ENCODE data around the gene PEPD.
"Not testable (repeated sequence)": the region's sequence is repeated elsewhere in the genome, so short reads cannot be mapped to it uniquely, and the experiment has no call there.

Gene PEPD

DNA sequence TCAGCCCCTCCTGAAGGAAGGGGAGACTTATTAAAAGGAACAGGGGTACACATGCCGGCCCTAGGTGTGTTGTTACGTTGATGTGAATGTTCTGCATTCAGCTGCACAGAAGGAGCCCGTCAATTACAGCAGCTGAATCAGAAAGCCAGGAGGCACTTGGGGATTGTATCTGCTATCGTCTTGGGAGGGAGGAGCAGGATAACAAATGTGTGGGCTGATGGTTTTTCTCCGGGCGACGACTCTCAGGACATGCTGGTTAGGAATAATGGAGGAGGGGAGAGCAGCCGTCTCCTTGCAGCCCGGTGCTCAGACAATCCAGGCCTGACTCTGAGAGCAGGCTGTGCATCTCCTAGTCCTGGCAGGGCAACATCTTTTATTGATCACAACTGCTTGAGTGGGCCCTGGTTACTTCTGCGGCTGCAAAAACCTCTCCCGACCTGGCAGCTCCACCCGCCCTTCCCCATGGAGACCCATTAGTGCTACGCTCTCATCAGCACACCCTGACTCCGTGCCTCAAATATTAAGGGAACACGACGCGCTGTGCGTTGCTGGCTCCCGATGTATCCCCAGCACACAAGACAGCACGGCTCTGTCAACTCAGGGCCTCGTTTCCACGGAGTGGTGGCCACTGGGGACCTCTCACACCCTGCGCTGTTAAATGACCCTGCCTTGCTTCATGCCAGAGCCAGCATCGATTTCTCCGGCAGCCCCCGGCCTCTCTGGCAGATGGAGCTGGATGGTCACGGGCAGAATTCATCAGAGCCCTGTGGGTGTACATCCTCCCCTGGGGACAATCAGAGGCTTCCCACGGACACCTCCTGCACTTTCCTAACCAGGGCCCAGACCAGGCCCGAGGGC, 25.3 kb downstream of the PEPD start:
- no peak for DNase-seq

GRCh38 chr19:33493401-33494275, 28.0 kb downstream of the PEPD start:
- DNase-seq, result no peak

DNA sequence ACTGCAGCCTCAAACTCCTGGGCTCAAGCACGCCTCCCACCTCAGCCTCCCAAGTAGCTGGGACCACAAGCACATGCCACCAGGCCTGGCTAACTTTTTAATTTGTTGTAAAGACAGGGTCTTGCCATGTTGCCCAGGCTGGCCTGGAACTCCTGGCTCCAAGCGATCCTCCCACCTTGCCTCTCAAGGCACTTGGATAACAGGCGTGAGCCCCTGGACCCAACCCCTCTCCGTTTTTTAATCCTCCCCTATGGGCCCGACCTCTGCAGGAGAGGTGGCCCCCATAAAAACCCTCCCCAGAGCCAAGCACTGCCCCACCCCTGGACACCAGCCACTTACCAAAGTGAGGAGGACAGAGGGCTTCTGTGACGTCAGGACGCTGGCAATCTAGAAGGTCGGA, 28.6 kb downstream of the PEPD start:
- no peak for DNase-seq

DNA sequence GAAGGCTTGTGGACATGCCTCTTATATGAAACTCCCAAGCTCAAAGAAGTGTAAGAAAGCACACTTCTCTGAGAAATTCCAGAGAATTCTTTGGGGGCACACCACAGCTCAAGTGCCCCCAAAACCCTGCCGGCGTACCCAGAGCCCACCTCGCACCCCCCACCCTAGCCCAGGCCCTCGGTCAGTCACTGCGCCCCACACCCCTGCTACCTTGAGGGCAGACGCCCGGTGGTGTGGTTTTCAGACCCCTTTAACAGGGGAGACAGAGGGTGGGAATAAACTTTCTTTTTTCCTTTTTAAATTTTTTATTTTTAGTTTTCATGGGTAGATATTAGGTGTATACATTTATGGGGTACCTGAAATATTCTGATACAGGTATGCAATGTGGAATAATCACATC, 29.5 kb downstream of the PEPD start:
- no peak for DNase-seq

DNA sequence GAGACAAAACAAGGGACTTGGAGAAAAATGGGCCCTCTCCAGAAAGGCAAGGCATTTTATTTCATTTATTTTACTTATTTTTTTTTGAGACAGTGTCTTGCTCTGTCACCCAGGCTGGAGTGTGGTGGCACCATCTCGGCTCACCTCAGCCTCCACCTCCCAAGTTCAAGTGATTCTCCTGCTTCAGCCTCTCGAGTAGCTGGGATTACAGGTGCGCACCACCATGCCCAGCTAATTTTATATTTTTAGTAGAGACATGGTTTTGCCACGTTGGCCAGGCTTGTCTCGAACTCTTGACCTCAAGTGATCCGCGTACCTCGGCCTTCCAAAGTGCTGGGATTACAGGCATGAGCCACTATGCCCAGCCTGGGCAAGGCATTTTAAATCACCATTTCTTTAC, 31.0 kb downstream of the PEPD start:
- DNase-seq, result not testable (repeated sequence)

DNA sequence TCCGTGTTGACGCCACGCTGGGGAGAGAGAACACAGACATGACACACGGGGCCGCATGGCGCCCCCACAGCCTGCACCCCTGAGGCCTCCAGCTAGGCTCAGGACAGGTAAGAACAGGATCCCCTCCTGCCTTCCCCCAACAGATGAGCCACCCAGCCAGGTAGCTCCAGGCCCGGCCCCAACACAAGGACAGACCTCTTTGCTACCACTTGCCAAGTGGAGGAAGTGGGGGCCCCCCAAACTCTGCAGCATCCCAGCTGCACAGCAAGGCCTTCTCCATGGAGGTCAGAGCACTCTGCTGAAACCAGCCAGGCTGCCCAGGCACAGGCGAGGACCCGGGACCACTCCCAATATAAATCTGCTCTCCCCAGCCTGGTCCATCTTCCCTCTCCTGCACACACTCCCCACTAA, 31.5 kb downstream of the PEPD start:
- no peak for DNase-seq

GRCh38 chr19:33488826-33489225, 32.8 kb downstream of the PEPD start:
- DNase-seq, result no peak

DNA sequence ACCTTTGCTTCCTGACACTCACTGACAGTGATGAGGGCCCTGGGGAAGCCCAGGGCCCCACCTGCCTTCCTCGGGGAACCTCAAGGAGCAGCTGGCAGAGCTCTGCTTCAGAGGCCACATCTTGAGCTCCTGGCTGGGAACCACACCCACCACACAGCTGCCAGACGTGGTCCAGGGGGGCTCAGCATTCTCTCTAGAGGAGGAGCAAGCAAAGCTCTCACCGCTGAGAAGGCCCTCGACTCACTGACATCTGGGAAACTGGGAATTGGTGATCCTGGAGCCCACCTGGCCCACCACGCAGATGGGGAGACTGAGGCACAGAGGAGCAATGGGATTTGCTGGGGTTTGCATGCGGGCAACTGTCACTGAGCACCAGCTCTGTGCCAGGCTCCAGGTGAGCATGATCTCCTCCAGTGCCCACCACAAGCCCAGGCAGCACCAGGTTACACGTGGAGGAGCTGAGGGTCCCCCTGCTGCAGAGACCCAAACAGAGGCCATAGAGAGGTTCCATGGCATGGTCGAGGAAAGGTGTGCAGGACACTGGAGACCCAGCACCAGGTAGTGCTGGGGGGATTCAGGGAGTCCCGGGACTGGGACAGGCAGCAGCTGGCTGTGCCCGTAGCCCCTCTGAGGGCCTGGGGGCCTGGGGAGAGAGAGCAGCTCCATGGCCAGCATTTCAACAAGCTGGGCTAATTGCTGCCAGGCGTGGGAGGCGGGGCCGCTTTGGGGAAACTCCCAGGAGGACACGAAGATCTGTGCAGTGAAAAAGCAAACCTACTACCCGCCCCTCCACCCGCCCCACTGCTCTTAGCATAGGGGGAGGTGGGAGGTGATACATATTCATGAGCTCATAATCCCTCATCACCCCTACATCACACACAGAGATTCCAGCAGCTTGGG, 33.4 kb downstream of the PEPD start:
- no peak for DNase-seq

GRCh38 chr19:33486936-33487811, 34.4 kb downstream of the PEPD start:
- DNase-seq, result no peak

GRCh38 chr19:33486407-33486806, 35.2 kb downstream of the PEPD start:
- no peak for DNase-seq

DNA sequence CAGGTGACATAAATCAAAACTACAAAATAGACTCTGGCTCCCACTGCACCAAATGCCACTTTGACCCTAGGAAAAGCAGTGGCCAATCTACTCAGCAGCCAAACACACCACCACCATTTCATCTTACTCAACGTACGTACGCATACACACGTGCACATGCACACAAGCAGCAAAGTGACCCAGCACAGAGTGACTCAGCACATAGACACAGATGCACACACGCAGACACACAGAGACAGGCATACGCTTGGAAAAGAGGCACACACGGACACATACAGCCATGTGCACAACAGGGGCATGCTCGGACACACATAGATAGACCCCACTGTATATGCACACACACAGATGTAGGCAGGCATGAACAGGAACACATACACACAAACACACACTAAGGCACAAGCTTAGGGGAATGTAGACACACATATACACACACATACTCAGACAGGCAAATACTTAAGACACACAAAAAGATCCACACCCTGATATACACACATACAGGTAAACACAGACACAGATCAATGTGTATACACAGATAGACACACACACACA, 37.3 kb downstream of the PEPD start:
- no peak for DNase-seq

- DNase-seq, result no peak
Observed at GRCh38 chr19:33482476-33482875, 39.1 kb downstream of the PEPD start.

DNA sequence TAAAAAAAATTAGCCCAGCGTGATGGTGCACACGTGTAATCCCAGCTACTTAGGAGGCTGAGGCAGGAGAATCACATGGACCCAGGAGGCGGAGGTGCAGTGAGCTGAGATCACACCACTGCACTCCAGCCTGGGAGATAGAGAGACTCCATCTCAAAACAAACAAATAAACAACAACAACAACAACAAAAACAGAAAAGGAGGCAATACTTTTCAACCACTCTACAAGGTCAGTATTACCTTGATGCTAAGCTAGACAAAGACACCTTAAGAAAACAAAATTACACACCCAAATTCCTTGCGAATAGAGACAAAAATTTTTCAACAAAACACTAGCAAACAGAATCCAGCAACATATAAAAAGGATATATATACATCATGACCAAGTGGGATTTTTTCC, 39.7 kb downstream of the PEPD start:
- no peak for DNase-seq

GRCh38 chr19:33479570-33479969, 42.0 kb downstream of the PEPD start:
- DNase-seq, result not testable (repeated sequence)

DNA sequence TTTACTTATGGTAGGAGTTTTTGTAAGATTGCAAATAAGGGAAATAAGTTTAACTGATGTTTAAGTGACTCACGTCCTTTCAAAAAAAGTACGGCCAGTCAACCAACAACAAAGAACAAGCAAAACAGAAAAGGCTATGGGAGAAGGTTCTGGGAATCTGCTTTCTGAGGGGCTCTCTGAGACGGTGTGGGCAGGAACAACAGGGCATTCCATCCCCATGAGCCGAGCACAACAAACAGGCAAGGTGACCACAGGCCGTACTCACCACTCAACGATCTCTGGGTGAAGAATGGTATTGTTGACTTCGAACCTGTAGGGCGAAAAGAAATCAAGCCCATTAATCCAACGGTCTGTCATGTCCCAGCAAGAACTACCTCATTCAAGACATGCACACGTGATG, 43.8 kb downstream of the PEPD start:
- no peak for DNase-seq

DNA sequence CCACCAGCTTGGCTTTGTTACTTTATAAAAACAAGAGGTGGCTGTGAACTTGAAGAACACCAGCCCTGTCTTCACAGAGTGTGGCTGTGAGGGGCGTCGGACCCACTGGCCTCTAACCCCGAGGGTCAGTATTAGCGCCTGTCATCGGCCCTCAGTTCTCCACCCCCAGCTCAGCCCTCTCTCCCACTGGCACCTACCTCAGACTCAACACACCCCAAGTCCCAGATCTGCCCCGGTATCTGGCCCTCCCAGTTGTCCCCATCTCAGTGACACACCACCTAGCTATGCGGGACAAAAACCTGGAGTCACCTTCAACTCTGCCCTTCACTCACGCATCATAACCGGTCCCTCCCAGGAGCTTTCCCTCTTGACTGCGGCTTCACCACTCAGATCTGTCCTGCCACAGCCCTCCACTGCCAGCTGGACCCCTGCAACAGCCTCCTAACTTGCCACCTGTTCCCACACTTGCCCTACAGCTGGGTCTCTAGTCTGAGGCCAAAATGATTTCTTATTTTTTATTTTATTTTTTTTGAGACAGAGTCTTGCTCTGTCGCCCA, 45.4 kb downstream of the PEPD start:
- no peak for DNase-seq

GRCh38 chr19:33473653-33474305, 47.8 kb downstream of the PEPD start:
- DNase-seq, result no peak

GRCh38 chr19:33472691-33473652, 48.6 kb downstream of the PEPD start:
- DNase-seq, result no peak

DNA sequence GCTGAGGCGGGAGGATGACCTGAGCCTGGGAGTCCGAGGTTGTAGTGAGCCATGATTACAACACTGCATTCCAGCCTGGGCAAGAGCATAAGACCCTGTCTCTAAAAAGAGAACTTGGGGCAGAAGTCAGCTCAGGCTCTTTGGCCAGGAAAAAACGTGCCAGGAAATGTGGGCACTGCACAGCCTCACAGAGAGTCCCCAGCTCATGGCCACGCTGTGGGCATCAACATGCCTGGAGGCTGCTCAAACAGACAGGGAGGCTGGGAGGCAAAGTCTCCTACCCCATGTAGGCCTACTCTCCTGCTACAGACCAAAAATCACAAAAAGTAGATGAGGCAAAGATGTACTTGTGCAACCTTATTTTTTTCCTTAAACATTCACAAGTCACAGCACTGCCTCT, 49.4 kb downstream of the PEPD start:
- no peak for DNase-seq

Measured in stimulated activated CD4-positive, alpha-beta T cell treated with anti-CD3 and anti-CD28 coated beads, Interleukin-4, amount 100 ng/mL, for 24 hours (primary cell).